ENCODE results near the gene PSMC1.
A peak's percentile ranks its signal among the peaks of the same experiment; 100 is the strongest.
"Not testable (repeated sequence)": the region's sequence is repeated elsewhere in the genome, so short reads cannot be mapped to it uniquely, and the experiment has no call there.

PSMC1 gene

GRCh38 chr14:90256354-90257131 is at the start of gene PSMC1:
TSS of gene PSMC1 (plus strand) at chr14:90256553. CDS start at chr14:90256598, 45 bp downstream.
- peak; percentile 96 for DNase-seq (ENCODE audit: low read depth)
- Histone ChIP-seq H3K9ac (ENCODE audit: low read length) (peak within 1 kb of the TSS; percentile 96), H3K4me3 (ENCODE audit: low read length) (peak within 1 kb of the TSS; percentile 96), H3K9me3 (ENCODE audit: control insufficient read depth, low read length) (no peaks in the 10 kb centered on the region), H3K4me1 (ENCODE audit: control insufficient read depth, insufficient read depth, low read length) (peaks cover 18% of the 10 kb centered on the region), H3K36me3 (ENCODE audit: control insufficient read depth, insufficient read depth, low read length, severe bottlenecking) (peaks cover 22% of the 10 kb centered on the region), H3K27me3 (replicated peaks; ENCODE audit: control insufficient read depth, insufficient read depth, low read length) (no peaks in the 10 kb centered on the region)

- Histone ChIP-seq H3K36me3 (ENCODE audit: control insufficient read depth, insufficient read depth, low read length, severe bottlenecking) (no peaks in the 10 kb centered on the region), H3K9ac (ENCODE audit: low read length) (no peak overlapping the region), H3K27me3 (replicated peaks; ENCODE audit: control insufficient read depth, insufficient read depth, low read length) (peaks cover 3% of the 10 kb centered on the region)
Measured at GRCh38 chr14:90213099-90213748, 43.1 kb upstream of the PSMC1 start.

GRCh38 chr14:90228478-90228877 is 27.9 kb upstream of the PSMC1 start:
- Histone ChIP-seq H3K4me1 (ENCODE audit: control insufficient read depth, insufficient read depth, low read length) (no peaks in the 10 kb centered on the region), H3K27me3 (replicated peaks; ENCODE audit: control insufficient read depth, insufficient read depth, low read length) (no peaks in the 10 kb centered on the region), H3K9ac (ENCODE audit: low read length) (no peak overlapping the region), H3K4me3 (ENCODE audit: low read length) (no peak overlapping the region), H3K36me3 (ENCODE audit: control insufficient read depth, insufficient read depth, low read length, severe bottlenecking) (no peaks in the 10 kb centered on the region), H3K9me3 (ENCODE audit: control insufficient read depth, low read length) (peaks cover 14% of the 10 kb centered on the region)
- DNase-seq (ENCODE audit: low read depth), result no peak

More at GRCh38 chr14:90213099-90213748, 43.1 kb upstream of the PSMC1 start:
- no peak overlapping the region for H3K4me3 ChIP-seq (ENCODE audit: low read length)
- no peaks in the 10 kb centered on the region for H3K4me1 ChIP-seq (ENCODE audit: control insufficient read depth, insufficient read depth, low read length)
- DNase-seq (ENCODE audit: low read depth), result no peak
- no peaks in the 10 kb centered on the region for H3K9me3 ChIP-seq (ENCODE audit: control insufficient read depth, low read length)

DNA sequence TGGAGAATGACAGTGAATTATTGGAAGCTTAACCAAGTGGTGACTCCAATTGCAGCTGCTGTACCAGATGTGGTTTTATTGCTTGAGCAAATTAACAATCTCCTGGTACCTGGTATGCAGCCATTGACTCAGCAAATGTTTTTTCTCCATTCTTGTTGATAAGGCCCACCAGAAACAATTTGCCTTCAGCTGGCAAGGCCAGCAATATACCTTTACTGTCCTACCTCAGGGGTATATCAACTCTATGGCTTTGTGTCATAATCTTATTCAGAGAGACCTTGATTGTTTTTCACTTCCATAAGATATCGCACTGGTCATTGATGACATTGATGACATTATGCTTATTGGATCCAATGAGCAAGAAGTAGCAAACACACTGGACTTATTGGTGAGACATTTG is 26.4 kb upstream of the PSMC1 start:
- not testable (repeated sequence) for H3K9ac ChIP-seq (ENCODE audit: low read length); H3K4me3 ChIP-seq (ENCODE audit: low read length); DNase-seq (ENCODE audit: low read depth); H3K36me3 ChIP-seq (ENCODE audit: control insufficient read depth, insufficient read depth, low read length, severe bottlenecking); H3K27me3 ChIP-seq (replicated peaks; ENCODE audit: control insufficient read depth, insufficient read depth, low read length); H3K9me3 ChIP-seq (ENCODE audit: control insufficient read depth, low read length); H3K4me1 ChIP-seq (ENCODE audit: control insufficient read depth, insufficient read depth, low read length)

- peaks cover 28% of the 10 kb centered on the region for H3K9me3 ChIP-seq (ENCODE audit: control insufficient read depth, low read length)
- H3K4me1 ChIP-seq (ENCODE audit: control insufficient read depth, insufficient read depth, low read length), result no peaks in the 10 kb centered on the region
- peaks cover 7% of the 10 kb centered on the region for H3K27me3 ChIP-seq (replicated peaks; ENCODE audit: control insufficient read depth, insufficient read depth, low read length)
- H3K9ac ChIP-seq (ENCODE audit: low read length), result no peak overlapping the region
- H3K4me3 ChIP-seq (ENCODE audit: low read length), result no peak overlapping the region
- no peaks in the 10 kb centered on the region for H3K36me3 ChIP-seq (ENCODE audit: control insufficient read depth, insufficient read depth, low read length, severe bottlenecking)
- DNase-seq (ENCODE audit: low read depth), result peak; percentile 70
Measured at GRCh38 chr14:90235179-90235976, 21.0 kb upstream of the PSMC1 start.

DNA sequence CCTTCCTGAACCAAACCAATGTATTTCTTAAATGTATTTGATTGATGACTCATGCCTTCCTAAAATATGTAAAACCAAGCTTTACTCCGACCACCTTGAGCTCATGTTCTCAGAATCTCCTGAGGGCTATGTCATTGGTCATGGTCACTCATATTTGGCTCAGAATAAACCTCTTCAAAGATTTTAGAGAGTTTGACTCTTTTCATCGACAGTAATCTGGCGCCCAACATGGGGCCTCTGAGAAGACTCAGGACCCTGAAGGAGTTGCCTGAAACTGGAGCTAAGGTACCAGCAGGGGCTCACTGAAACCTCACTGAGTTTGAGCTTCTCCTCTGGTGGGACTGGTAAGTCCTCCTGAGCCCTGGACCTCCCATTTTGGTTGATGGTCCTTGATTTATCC is 17.2 kb upstream of the PSMC1 start:
- peak; percentile 4 for DNase-seq (ENCODE audit: low read depth)
- peak overlapping the region; percentile 17 for H3K4me3 ChIP-seq (ENCODE audit: low read length)

DNA sequence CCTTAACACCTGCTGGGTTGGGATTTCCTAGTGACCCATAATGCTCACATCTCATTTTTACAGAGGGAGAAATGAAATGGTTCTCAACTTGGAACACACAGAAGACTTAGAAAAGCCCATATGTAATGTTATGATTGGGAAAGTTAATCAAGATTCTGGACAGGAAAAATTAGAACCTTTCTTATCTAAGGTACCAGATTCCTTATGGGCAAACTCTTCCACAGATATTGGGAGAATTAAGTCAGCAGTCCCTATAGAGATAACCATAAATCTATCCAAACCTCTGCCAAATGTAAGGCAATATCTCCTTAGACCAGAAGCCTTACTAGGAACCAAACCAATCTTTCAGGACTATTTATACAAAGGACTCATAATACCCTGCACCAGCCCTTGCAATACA is 13.9 kb upstream of the PSMC1 start:
- Histone ChIP-seq H3K9ac (ENCODE audit: low read length) (no peak overlapping the region), H3K36me3 (ENCODE audit: control insufficient read depth, insufficient read depth, low read length, severe bottlenecking) (no peaks in the 10 kb centered on the region), H3K9me3 (ENCODE audit: control insufficient read depth, low read length) (peaks cover 38% of the 10 kb centered on the region), H3K4me3 (ENCODE audit: low read length) (no peak overlapping the region), H3K4me1 (ENCODE audit: control insufficient read depth, insufficient read depth, low read length) (no peaks in the 10 kb centered on the region), H3K27me3 (replicated peaks; ENCODE audit: control insufficient read depth, insufficient read depth, low read length) (no peaks in the 10 kb centered on the region)
- DNase-seq (ENCODE audit: low read depth), result no peak

More for the DNA sequence above, 17.2 kb upstream of the PSMC1 start:
- Histone ChIP-seq H3K9me3 (ENCODE audit: control insufficient read depth, low read length) (peaks cover 38% of the 10 kb centered on the region), H3K27me3 (replicated peaks; ENCODE audit: control insufficient read depth, insufficient read depth, low read length) (peaks cover 7% of the 10 kb centered on the region), H3K4me1 (ENCODE audit: control insufficient read depth, insufficient read depth, low read length) (no peaks in the 10 kb centered on the region), H3K9ac (ENCODE audit: low read length) (no peak overlapping the region), H3K36me3 (ENCODE audit: control insufficient read depth, insufficient read depth, low read length, severe bottlenecking) (no peaks in the 10 kb centered on the region)

DNA sequence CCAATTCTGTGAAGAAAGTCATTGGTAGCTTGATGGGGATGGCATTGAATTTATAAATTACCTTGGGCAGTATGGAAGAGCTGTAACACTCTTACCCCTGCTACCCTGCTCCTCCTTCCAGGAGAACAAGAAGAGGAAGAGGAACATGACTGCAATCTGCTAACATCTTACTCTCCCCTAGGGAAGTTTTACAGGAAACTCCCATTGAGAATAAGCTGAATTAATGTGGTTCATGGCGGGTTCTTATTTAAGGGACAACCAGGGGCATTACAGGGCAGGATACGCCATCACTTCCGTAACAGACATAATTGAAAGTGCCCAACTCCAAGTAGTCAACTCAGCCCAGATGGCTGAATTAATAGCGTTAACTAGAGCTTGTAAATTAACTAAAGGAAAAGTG is 9.4 kb upstream of the PSMC1 start:
- Histone ChIP-seq H3K9me3 (ENCODE audit: control insufficient read depth, low read length) (no peaks in the 10 kb centered on the region), H3K9ac (ENCODE audit: low read length) (no peak overlapping the region), H3K4me1 (ENCODE audit: control insufficient read depth, insufficient read depth, low read length) (no peaks in the 10 kb centered on the region), H3K4me3 (ENCODE audit: low read length) (no peak overlapping the region), H3K27me3 (replicated peaks; ENCODE audit: control insufficient read depth, insufficient read depth, low read length) (no peaks in the 10 kb centered on the region), H3K36me3 (ENCODE audit: control insufficient read depth, insufficient read depth, low read length, severe bottlenecking) (no peaks in the 10 kb centered on the region)
- DNase-seq (ENCODE audit: low read depth), result no peak

GRCh38 chr14:90247441-90247840 is 8.9 kb upstream of the PSMC1 start:
- H3K36me3 ChIP-seq (ENCODE audit: control insufficient read depth, insufficient read depth, low read length, severe bottlenecking); H3K4me1 ChIP-seq (ENCODE audit: control insufficient read depth, insufficient read depth, low read length); H3K9ac ChIP-seq (ENCODE audit: low read length); H3K4me3 ChIP-seq (ENCODE audit: low read length); H3K27me3 ChIP-seq (replicated peaks; ENCODE audit: control insufficient read depth, insufficient read depth, low read length); H3K9me3 ChIP-seq (ENCODE audit: control insufficient read depth, low read length); DNase-seq (ENCODE audit: low read depth): not testable (repeated sequence)

DNA sequence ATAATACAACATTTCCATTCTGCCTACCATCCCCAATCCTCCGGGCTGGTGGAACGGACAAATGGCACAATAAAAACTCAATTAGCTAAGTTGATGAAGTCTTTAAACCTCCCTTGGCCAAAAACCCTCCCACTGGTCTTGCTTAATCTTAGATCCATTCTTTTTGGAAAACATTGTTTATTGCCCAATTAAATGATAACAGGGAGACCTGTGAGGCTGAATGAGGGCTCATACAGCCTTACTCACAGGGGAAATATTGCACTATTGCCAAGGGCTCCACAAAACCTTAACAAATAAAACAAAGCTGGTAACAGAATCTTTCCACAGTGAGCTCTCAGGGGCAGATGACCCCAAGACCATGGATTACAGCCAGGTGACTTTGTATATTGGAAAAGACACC is 7.8 kb upstream of the PSMC1 start:
- no peak overlapping the region for H3K4me3 ChIP-seq (ENCODE audit: low read length)
- no peaks in the 10 kb centered on the region for H3K4me1 ChIP-seq (ENCODE audit: control insufficient read depth, insufficient read depth, low read length)
- H3K36me3 ChIP-seq (ENCODE audit: control insufficient read depth, insufficient read depth, low read length, severe bottlenecking), result no peaks in the 10 kb centered on the region
- no peak overlapping the region for H3K9ac ChIP-seq (ENCODE audit: low read length)
- no peaks in the 10 kb centered on the region for H3K9me3 ChIP-seq (ENCODE audit: control insufficient read depth, low read length)
- DNase-seq (ENCODE audit: low read depth), result no peak
- no peaks in the 10 kb centered on the region for H3K27me3 ChIP-seq (replicated peaks; ENCODE audit: control insufficient read depth, insufficient read depth, low read length)

- Histone ChIP-seq H3K4me3 (ENCODE audit: low read length) (no peak overlapping the region), H3K9me3 (ENCODE audit: control insufficient read depth, low read length) (no peaks in the 10 kb centered on the region), H3K4me1 (ENCODE audit: control insufficient read depth, insufficient read depth, low read length) (peaks cover 17% of the 10 kb centered on the region), H3K9ac (ENCODE audit: low read length) (no peak overlapping the region), H3K27me3 (replicated peaks; ENCODE audit: control insufficient read depth, insufficient read depth, low read length) (no peaks in the 10 kb centered on the region), H3K36me3 (ENCODE audit: control insufficient read depth, insufficient read depth, low read length, severe bottlenecking) (no peaks in the 10 kb centered on the region)
- DNase-seq (ENCODE audit: low read depth), result no peak
Measured at GRCh38 chr14:90253826-90254225, 2.5 kb upstream of the PSMC1 start.

All from adipocyte (in vitro differentiated cells).